Liver (tissue), 9 donors: ENCODE results near the gene ZNF304. TPM values are rescaled to one million over a fixed set of nuclear protein-coding genes. Genes with fewer than 3 reads are reported as not detected.

Experiments used
- DNase-seq: peaks from one replicate; pipeline ENCODE4 v3.0.0-alpha.2; 2017; ENCODE audit warnings: low spot score
- H3K27ac ChIP-seq, 2 donors: one replicate each; pipeline ENCODE4 v1.7.0; 2013; ENCODE audit warnings: inconsistent platforms in 2 of 2, low read length in 2 of 2, control low read depth in 1 of 2, low read depth in 1 of 2, mild to moderate bottlenecking in 1 of 2
- H3K27me3 ChIP-seq, 4 donors: one replicate each; pipeline versions ENCODE4 v1.6.1 to v1.7.0; 2013; ENCODE audit warnings: low read length in 3 of 4, inconsistent platforms in 1 of 4, mild to moderate bottlenecking in 1 of 4, moderate library complexity in 1 of 4; ENCODE audit not compliant: control insufficient read depth in 4 of 4, insufficient read depth in 4 of 4
- H3K36me3 ChIP-seq, 4 donors: one replicate each; pipeline versions ENCODE4 v1.6.1 to v1.7.0; 2013; ENCODE audit warnings: low read length in 3 of 4, mild to moderate bottlenecking in 3 of 4, low read depth in 1 of 4, moderate library complexity in 1 of 4; ENCODE audit not compliant: control insufficient read depth in 4 of 4, insufficient read depth in 3 of 4
- H3K4me1 ChIP-seq, 4 donors: one replicate each; pipeline versions ENCODE4 v1.6.1 to v1.7.0; 2013; ENCODE audit warnings: low read length in 3 of 4, mild to moderate bottlenecking in 3 of 4, moderate library complexity in 1 of 4; ENCODE audit not compliant: control insufficient read depth in 4 of 4, insufficient read depth in 4 of 4
- H3K4me3 ChIP-seq, 3 donors: one replicate each; pipeline versions ENCODE4 v1.6.1 to v1.7.0; 2013; ENCODE audit warnings: low read length in 3 of 3, control low read depth in 1 of 3, low read depth in 1 of 3, mild to moderate bottlenecking in 1 of 3
- H3K9ac ChIP-seq, 2 donors: one replicate each; pipeline ENCODE4 v1.7.0; 2013; ENCODE audit warnings: low read length in 2 of 2, mild to moderate bottlenecking in 2 of 2, moderate library complexity in 2 of 2, control low read depth in 1 of 2, low read depth in 1 of 2
- H3K9me3 ChIP-seq, 4 donors: one replicate each; pipeline versions ENCODE4 v1.6.1 to v1.7.0; 2013; ENCODE audit warnings: low read length in 3 of 4; ENCODE audit not compliant: control insufficient read depth in 4 of 4
- ATF3 ChIP-seq: IDR thresholded peaks from 2 replicates; pipeline ENCODE4 v1.6.1; 2016; ENCODE audit warnings: antibody characterized with exemption
- EGR1 ChIP-seq, 2 donors: IDR thresholded peaks; 2 replicates each; pipeline ENCODE4 v1.6.1; 2016 to 2018; ENCODE audit warnings: antibody characterized with exemption in 2 of 2, low read depth in 2 of 2
- FOXA2 ChIP-seq: IDR thresholded peaks from 2 replicates; pipeline ENCODE4 v1.6.1; 2016; ENCODE audit warnings: antibody characterized with exemption
- GABPA ChIP-seq, 2 donors: IDR thresholded peaks in 1 of 2; conservative IDR thresholded peaks in 1 of 2; 2 replicates each; pipeline ENCODE4 v1.6.1; 2016; ENCODE audit warnings: antibody characterized with exemption in 2 of 2, mild to moderate bottlenecking in 1 of 2, moderate library complexity in 1 of 2
- NR2F2 ChIP-seq: IDR thresholded peaks from 2 replicates; pipeline ENCODE4 v1.6.1; 2016; ENCODE audit warnings: antibody characterized with exemption
- RAD21 ChIP-seq, 2 donors: IDR thresholded peaks; 2 replicates each; pipeline ENCODE4 v1.6.1; 2016; ENCODE audit warnings: antibody characterized with exemption in 2 of 2, mild to moderate bottlenecking in 2 of 2
- RXRA ChIP-seq, 2 donors: IDR thresholded peaks; 2 replicates each; pipeline ENCODE4 v1.6.1; 2017 to 2018; ENCODE audit warnings: antibody characterized with exemption in 2 of 2, mild to moderate bottlenecking in 1 of 2
- SP1 ChIP-seq: IDR thresholded peaks from 2 replicates; pipeline ENCODE4 v1.6.1; 2018; ENCODE audit warnings: antibody characterized with exemption, mild to moderate bottlenecking
- TAF1 ChIP-seq: conservative IDR thresholded peaks from 2 replicates; pipeline ENCODE4 v1.6.1; 2016; ENCODE audit warnings: antibody characterized with exemption, mild to moderate bottlenecking
- YY1 ChIP-seq: IDR thresholded peaks from 2 replicates; pipeline ENCODE4 v1.6.1; 2016; ENCODE audit warnings: antibody characterized with exemption, mild to moderate bottlenecking
- ZBTB33 ChIP-seq: IDR thresholded peaks from 2 replicates; pipeline ENCODE4 v1.6.1; 2016; ENCODE audit warnings: antibody characterized with exemption
- WGBS: extraction: QIAGEN DNeasy Blood & Tissue Kit; methylation state at CpG from one replicate; pipeline ENCODE4 v1.1.7; 2013; 5-methylcytosine and 5-hydroxymethylcytosine counted together
- polyA plus RNA-seq, 2 donors: library from polyadenylated mRNA; stranded (reverse) in 1 of 2; unstranded in 1 of 2; fragments of 200-250 nt in 1 of 2; fragments of >200 nt in 1 of 2; fragmentation: Nextera tagmentation in 1 of 2; extraction: Ambion mirVana in 1 of 2; gene quantifications; one replicate each; pipeline versions ENCODE4 v1.2.1 to v1.2.3, GENCODE V29; 2013 to 2015
- total RNA-seq, 2 donors: library from RNA; depleted of rRNA; stranded (reverse); fragments of >200 nt; gene quantifications; one replicate each; pipeline ENCODE4 v1.2.3, GENCODE V29; 2014
- TF ChIP-seq, protein P1 (sequence below): fragments of 150-350 bp; IDR thresholded peaks from 2 replicates; pipeline ENCODE4 v1.5.1; 2017; ENCODE audit warnings: improper control_type of control experiment, low read depth, low read length; ENCODE audit not compliant: missing input control
- donor health status: healthy.
- donor health status: healthy.
- donor health status: healthy.
- donor health status: healthy.
- donor health status: healthy.

ZNF304 gene
- total and polyA plus RNA-seq, 4 donors: 0.90 to 5.6 (median 2.3) TPM

- 92% methylated on average over 9 of the region's 9 CpGs for WGBS
- Histone ChIP-seq H3K27ac (no peak overlapping the region), H3K9me3 (peaks cover 5 to 33% (median 27%) of the 10 kb centered on the region in 4 donors), H3K9ac (no peak overlapping the region), H3K4me1 (no peaks in the 10 kb centered on the region), H3K36me3 (peaks cover 0 to 13% (median 12%) of the 10 kb centered on the region in 4 donors), H3K27me3 (no peaks in the 10 kb centered on the region), H3K4me3 (peak overlapping the region in 2 of 3 donors; percentile 2 to 38)
- DNase-seq: no peak
- TF ChIP-seq FOXA2 (no peak), TAF1 (no peak), YY1 (no peak), ZBTB33 (no peak), ATF3 (no peak), RXRA (IDR thresholded peaks at IDR 0.05) (no peak), SP1 (no peak), EGR1 (IDR thresholded peaks at IDR 0.05; ENCODE audit: low read depth in 2 of 2) (no peak), NR2F2 (no peak), GABPA (IDR thresholded peaks at IDR 0.05 in 1 of 2, conservative IDR thresholded peaks at IDR 0.05 in 1 of 2) (no peak), RAD21 (IDR thresholded peaks at IDR 0.05) (no peak)
- TF ChIP-seq, protein P1, sequence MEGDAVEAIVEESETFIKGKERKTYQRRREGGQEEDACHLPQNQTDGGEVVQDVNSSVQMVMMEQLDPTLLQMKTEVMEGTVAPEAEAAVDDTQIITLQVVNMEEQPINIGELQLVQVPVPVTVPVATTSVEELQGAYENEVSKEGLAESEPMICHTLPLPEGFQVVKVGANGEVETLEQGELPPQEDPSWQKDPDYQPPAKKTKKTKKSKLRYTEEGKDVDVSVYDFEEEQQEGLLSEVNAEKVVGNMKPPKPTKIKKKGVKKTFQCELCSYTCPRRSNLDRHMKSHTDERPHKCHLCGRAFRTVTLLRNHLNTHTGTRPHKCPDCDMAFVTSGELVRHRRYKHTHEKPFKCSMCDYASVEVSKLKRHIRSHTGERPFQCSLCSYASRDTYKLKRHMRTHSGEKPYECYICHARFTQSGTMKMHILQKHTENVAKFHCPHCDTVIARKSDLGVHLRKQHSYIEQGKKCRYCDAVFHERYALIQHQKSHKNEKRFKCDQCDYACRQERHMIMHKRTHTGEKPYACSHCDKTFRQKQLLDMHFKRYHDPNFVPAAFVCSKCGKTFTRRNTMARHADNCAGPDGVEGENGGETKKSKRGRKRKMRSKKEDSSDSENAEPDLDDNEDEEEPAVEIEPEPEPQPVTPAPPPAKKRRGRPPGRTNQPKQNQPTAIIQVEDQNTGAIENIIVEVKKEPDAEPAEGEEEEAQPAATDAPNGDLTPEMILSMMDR: no peak
Measured at GRCh38 chr19:57403737-57404563, 52.9 kb downstream of the ZNF304 start.

DNA sequence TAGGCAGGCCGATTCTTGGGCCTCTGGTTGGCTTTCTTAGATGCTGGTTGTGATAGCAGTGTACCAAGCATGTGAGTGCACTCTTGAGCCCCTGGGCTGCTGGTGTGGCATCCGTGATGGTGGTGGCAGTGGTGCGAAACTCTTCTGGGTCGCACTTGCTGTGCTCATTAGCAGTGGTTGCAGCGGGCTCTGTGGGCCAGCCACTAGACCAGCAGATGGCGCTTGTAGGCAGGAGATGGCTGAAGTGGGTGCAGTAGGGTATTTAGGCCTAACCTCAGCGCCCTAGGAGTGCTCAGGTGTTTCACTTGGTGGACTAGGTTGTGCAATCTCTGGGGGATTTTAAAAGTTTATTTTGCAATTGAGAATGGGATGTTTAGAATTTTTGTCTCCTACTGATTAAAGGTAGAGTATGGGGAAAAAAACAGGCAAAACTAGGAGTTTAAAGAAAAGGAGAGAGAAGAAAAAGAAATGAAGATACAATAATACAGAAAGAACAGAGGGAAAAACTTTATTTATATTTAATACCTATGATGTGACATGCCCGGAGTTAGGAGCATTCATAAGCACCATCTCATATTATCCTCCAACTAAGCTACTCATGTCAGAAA is 55.5 kb downstream of the ZNF304 start:
- no peak overlapping the region for H3K9ac ChIP-seq

More for the DNA sequence above, 55.5 kb downstream of the ZNF304 start:
- Histone ChIP-seq H3K4me3 (no peak overlapping the region), H3K4me1 (peaks cover 0 to 8% (median 7%) of the 10 kb centered on the region in 4 donors), H3K27me3 (no peaks in the 10 kb centered on the region), H3K27ac (no peak overlapping the region), H3K36me3 (no peaks in the 10 kb centered on the region), H3K9me3 (peaks cover 5 to 19% (median 16%) of the 10 kb centered on the region in 4 donors)
- WGBS: 20% methylated on average over 8 of the region's 8 CpGs
- TF ChIP-seq TAF1 (no peak), ATF3 (no peak), GABPA (IDR thresholded peaks at IDR 0.05 in 1 of 2, conservative IDR thresholded peaks at IDR 0.05 in 1 of 2) (no peak), RAD21 (IDR thresholded peaks at IDR 0.05) (peak; percentile 77 to 80)
- TF ChIP-seq, protein P1: peak; percentile 56
- DNase-seq: peak; percentile 82

Other genes starting within 250 kb of the ZNF304 start
- under 1 TPM; under 0.01 to 0.14 TPM for gene USP29, start 231.3 kb upstream of the ZNF304 start, total RNA-seq
- gene USP29, start 231.3 kb upstream of the ZNF304 start, polyA plus RNA-seq: not detected
- not detected for gene ZIM3, start 206.1 kb upstream of the ZNF304 start, total RNA-seq
- not detected for gene ZIM3, start 206.1 kb upstream of the ZNF304 start, polyA plus RNA-seq
- gene DUXA, start 183.8 kb upstream of the ZNF304 start, total RNA-seq: not detected
- not detected for gene DUXA, start 183.8 kb upstream of the ZNF304 start, polyA plus RNA-seq
- 10 to 100 TPM; 11.3 to 22.6 TPM for gene ZNF264, start 159.8 kb upstream of the ZNF304 start, total RNA-seq
- gene ZNF264, start 159.8 kb upstream of the ZNF304 start, polyA plus RNA-seq: 1 to 10 TPM; 2.5 to 4.6 TPM
- gene AURKC, start 120.2 kb upstream of the ZNF304 start, total RNA-seq: under 1 TPM; 0.42 to 0.65 TPM
- gene AURKC, start 120.2 kb upstream of the ZNF304 start, polyA plus RNA-seq: 1 to 10 TPM in 1 of 2 donors, under 1 TPM in 1; 0.55 to 1.0 TPM
- gene ZNF805, start 110.6 kb upstream of the ZNF304 start, total RNA-seq: 10 to 100 TPM; 13.4 to 13.9 TPM
- under 1 TPM; 0.75 to 0.86 TPM for gene ZNF805, start 110.6 kb upstream of the ZNF304 start, polyA plus RNA-seq
- gene ZNF460, start 70.8 kb upstream of the ZNF304 start, total RNA-seq: 10 to 100 TPM; 36.4 to 54.4 TPM
- 1 to 10 TPM in 1 of 2 donors, under 1 TPM in 1; 0.24 to 2.3 TPM for gene ZNF460, start 70.8 kb upstream of the ZNF304 start, polyA plus RNA-seq
- 1 to 10 TPM; 3.8 to 8.4 TPM for gene ZNF543, start 30.8 kb upstream of the ZNF304 start, total RNA-seq
- under 1 TPM; 0.38 to 0.58 TPM for gene ZNF543, start 30.8 kb upstream of the ZNF304 start, polyA plus RNA-seq
- gene TRAPPC2B, start 12.3 kb downstream of the ZNF304 start, total RNA-seq: 1 to 10 TPM; 2.8 to 6.1 TPM
- gene TRAPPC2B, start 12.3 kb downstream of the ZNF304 start, polyA plus RNA-seq: 1 to 10 TPM; 3.1 to 4.2 TPM
- gene ZNF547, start 12.3 kb downstream of the ZNF304 start, total RNA-seq: 1 to 10 TPM; 1.7 to 1.8 TPM
- under 1 TPM; 0.22 to 0.33 TPM for gene ZNF547, start 12.3 kb downstream of the ZNF304 start, polyA plus RNA-seq
- gene ZNF548, start 38.6 kb downstream of the ZNF304 start, total RNA-seq: 10 to 100 TPM in 1 of 2 donors, 1 to 10 TPM in 1; 7.3 to 13.9 TPM
- 1 to 10 TPM; 1.8 to 3.4 TPM for gene ZNF548, start 38.6 kb downstream of the ZNF304 start, polyA plus RNA-seq
- 1 to 10 TPM; 7.6 to 8.2 TPM for gene ZNF17, start 59.9 kb downstream of the ZNF304 start, total RNA-seq
- 1 to 10 TPM; 1.2 to 1.4 TPM for gene ZNF17, start 59.9 kb downstream of the ZNF304 start, polyA plus RNA-seq
- 10 to 100 TPM in 1 of 2 donors, 1 to 10 TPM in 1; 5.9 to 11.6 TPM for gene ZNF749, start 84.1 kb downstream of the ZNF304 start, total RNA-seq
- gene ZNF749, start 84.1 kb downstream of the ZNF304 start, polyA plus RNA-seq: 1 to 10 TPM in 1 of 2 donors, under 1 TPM in 1; 0.83 to 5.4 TPM
- gene VN1R1, start 105.9 kb downstream of the ZNF304 start, total RNA-seq: under 1 TPM; 0.42 to 0.98 TPM
- under 1 TPM; 0.14 to 0.19 TPM for gene VN1R1, start 105.9 kb downstream of the ZNF304 start, polyA plus RNA-seq
- gene ZNF772, start 126.3 kb downstream of the ZNF304 start, total RNA-seq: 10 to 100 TPM in 1 of 2 donors, 1 to 10 TPM in 1; 5.4 to 11.1 TPM
- 1 to 10 TPM in 1 of 2 donors, under 1 TPM in 1; 0.81 to 1.6 TPM for gene ZNF772, start 126.3 kb downstream of the ZNF304 start, polyA plus RNA-seq
- gene ZNF419, start 136.5 kb downstream of the ZNF304 start, total RNA-seq: 10 to 100 TPM in 1 of 2 donors, 1 to 10 TPM in 1; 4.2 to 12.4 TPM
- 1 to 10 TPM; 1.9 to 3.2 TPM for gene ZNF419, start 136.5 kb downstream of the ZNF304 start, polyA plus RNA-seq
- gene ZNF773, start 148.7 kb downstream of the ZNF304 start, total RNA-seq: 1 to 10 TPM; 7.3 to 7.4 TPM
- gene ZNF773, start 148.7 kb downstream of the ZNF304 start, polyA plus RNA-seq: 1 to 10 TPM; 1.4 to 1.7 TPM
- 1 to 10 TPM; 2.3 to 4.5 TPM for gene ZNF549, start 176.1 kb downstream of the ZNF304 start, total RNA-seq
- under 1 TPM; 0.66 to 0.67 TPM for gene ZNF549, start 176.1 kb downstream of the ZNF304 start, polyA plus RNA-seq
- 1 to 10 TPM; 4.4 to 4.8 TPM for gene ZNF550, start 208.6 kb downstream of the ZNF304 start, total RNA-seq
- gene ZNF550, start 208.6 kb downstream of the ZNF304 start, polyA plus RNA-seq: 1 to 10 TPM in 1 of 2 donors, under 1 TPM in 1; 0.96 to 3.0 TPM
- 1 to 10 TPM; 1.5 to 2.9 TPM for gene ZNF416, start 227.6 kb downstream of the ZNF304 start, total RNA-seq
- under 1 TPM; 0.97 to 0.99 TPM for gene ZNF416, start 227.6 kb downstream of the ZNF304 start, polyA plus RNA-seq
- 1 to 10 TPM; 1.2 to 8.6 TPM for gene ZIK1, start 232.9 kb downstream of the ZNF304 start, total RNA-seq
- under 1 TPM; 0.29 to 0.60 TPM for gene ZIK1, start 232.9 kb downstream of the ZNF304 start, polyA plus RNA-seq
- 1 to 10 TPM; 1.4 to 7.1 TPM for gene ZNF530, start 248.6 kb downstream of the ZNF304 start, total RNA-seq
- 1 to 10 TPM in 1 of 2 donors, under 1 TPM in 1; 0.86 to 1.4 TPM for gene ZNF530, start 248.6 kb downstream of the ZNF304 start, polyA plus RNA-seq